HG02938 (cell line): ENCODE results near the gene ALCAM.

Experiments
- ATAC-seq: cut with Tn5 transposase; IDR thresholded peaks from one replicate; pipeline ENCODE4 v1.9.1; 2021; ENCODE audit warnings: mild to moderate bottlenecking, moderate library complexity; ENCODE audit not compliant: unreplicated experiment

ALCAM gene

DNA sequence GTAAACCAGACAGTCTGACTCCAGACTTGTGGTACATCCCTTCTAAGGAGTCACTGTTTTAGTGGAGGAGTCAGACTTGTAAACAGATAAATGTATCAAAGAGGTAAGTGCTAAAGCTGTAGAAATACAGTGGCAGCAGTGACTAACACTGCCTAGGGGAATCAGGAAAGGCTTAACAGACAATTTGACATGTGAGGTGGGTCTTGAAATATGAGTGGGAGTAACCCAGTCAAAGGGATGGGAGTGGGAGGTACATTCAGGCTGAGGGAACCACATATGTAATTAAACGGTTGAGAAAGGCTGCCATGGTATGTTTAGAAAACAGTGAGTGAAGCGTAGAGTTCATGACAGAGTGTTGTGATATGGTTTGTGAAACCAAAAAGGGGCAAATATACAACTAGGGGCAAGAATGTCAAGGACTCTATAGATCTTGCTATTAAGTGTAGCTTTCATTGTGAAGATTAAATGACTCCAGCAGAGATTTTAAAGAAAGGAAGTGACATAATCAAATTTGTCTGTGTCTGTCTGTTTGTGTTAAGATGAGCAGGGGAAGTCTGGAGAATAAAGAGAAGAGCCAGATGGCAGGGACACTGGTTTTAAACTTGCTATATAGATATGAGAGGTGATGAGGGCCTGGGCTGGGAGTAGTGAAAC is 11.2 kb upstream of the ALCAM start:
- no peak for ATAC-seq

GRCh38 chr3:105356396-105356795 is 10.3 kb upstream of the ALCAM start:
- ATAC-seq: no peak

- ATAC-seq: no peak
These were observed 9.7 kb upstream of the ALCAM start for GRCh38 chr3:105356988-105357387.

GRCh38 chr3:105359098-105359762 is 7.5 kb upstream of the ALCAM start:
- ATAC-seq: no peak

- ATAC-seq: no peak
These were observed 6.7 kb upstream of the ALCAM start for GRCh38 chr3:105360003-105360402.

DNA sequence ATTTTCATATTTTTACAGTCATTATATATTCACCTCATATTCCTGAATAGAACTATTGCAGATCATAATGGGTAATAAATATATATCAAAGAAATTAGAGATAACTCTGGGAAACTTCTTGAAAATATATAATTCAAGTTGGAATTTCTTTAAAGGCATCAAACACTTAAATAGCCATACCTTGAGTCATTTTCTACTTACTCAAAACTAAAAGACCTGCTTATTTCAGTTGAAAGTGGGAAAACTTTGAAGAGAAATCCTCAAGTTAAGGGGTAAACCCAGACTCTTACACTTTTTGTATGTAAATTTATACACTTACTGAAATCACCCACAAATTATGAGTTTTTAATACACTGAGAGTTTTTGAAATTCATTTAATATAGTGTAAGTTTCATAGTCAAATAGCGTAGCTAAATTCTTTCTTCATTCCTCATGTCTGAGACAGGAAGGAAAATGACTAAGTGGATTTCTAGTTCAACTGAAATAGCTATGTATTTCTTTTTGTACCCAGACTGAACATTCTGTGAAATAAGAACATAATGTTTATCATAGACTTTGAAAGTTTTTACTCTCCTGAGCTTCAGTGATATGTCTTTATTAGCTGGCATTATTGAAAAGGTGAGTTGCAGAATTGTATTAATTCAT is 4.6 kb upstream of the ALCAM start:
- ATAC-seq: no peak

DNA sequence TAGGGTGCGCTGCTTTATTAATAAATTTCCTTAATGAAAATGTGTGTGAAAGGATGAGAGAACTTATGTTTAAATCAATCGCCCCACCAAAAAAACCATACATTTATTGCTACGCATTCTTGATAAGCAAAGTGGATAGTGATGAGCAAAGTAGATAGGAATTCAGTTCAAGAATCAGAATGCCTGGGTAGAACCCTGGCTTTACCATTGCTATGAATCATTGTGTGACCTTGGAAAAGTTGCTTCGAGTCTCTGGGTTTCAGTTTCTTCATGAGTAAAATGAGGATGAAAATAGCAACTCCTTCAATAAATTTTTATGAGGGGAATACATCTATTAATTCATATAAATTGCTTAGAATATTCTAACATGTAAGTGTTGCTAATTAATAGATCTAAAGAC is 2.6 kb upstream of the ALCAM start:
- no peak for ATAC-seq

DNA sequence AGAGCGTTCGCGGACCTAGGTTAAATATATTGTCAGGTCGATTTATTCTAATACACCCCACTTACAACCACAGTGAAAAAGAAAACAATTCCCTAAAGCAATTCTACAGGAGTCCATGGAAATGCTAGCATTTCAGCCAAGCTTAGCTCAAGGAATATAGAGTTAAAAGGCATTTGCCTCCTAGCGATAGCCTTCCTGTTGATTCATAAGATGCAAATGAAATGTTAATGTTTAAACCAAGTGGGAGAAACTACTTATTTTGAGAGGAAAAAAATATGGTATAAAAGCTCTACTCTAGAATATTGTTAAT is 1.7 kb upstream of the ALCAM start:
- ATAC-seq: no peak

DNA sequence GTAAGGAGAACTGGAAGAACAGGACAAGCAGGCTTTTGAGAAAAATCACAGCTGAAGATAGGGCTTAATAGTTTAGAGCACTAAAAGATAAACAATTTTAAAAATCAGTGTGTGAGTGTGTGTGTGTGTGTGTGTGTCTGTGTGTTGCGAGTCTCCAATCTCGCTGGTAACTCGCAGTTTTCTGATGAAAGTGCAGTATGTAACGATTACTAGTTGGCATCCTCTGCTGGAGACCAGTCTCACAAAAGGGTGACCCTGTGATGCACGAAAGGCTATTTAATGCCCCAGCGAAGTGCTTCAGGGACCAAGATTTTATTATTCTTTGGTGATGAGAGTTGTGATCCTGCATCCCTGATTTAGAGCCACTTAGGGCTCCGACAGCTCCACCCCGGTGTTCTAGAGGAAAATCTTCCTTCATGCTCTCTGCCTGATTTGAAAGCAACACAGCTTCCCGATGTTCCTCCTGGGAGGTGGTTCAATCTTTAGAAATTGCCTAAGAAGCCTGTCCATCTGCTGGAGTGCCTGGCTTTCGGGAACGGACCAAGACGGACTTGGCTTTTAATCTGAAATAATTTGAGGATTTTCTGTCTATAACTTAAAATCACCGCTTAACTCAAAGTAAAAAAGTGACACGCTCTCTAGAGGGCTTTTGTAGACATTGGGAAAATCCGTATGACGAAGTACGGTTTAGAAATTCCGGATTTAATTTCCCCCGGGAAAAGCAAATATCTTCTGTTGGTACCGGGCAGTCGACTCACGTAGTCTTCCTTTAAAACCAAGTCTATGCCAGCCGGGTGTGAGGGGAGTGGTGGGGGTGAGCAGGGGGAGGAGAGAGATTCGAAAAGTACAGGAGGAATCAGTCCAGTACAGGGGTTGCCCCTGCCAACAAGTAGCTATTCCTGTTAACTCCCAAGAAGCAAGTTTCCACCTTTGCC is 1.1 kb upstream of the ALCAM start:
- ATAC-seq: no peak

DNA sequence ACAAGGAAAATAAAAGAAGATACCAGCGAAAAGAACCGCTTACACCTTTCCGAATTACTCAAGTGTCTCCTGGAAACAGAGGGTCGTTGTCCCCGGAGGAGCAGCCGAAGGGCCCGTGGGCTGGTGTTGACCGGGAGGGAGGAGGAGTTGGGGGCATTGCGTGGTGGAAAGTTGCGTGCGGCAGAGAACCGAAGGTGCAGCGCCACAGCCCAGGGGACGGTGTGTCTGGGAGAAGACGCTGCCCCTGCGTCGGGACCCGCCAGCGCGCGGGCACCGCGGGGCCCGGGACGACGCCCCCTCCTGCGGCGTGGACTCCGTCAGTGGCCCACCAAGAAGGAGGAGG is 325 bp downstream of the ALCAM start:
- ATAC-seq: no peak

- ATAC-seq: peak; percentile 26
These were observed 901 bp downstream of the ALCAM start for GRCh38 chr3:105367406-105368213.

GRCh38 chr3:105368566-105369499 is 2.1 kb downstream of the ALCAM start:
- peak; percentile 30 for ATAC-seq

DNA sequence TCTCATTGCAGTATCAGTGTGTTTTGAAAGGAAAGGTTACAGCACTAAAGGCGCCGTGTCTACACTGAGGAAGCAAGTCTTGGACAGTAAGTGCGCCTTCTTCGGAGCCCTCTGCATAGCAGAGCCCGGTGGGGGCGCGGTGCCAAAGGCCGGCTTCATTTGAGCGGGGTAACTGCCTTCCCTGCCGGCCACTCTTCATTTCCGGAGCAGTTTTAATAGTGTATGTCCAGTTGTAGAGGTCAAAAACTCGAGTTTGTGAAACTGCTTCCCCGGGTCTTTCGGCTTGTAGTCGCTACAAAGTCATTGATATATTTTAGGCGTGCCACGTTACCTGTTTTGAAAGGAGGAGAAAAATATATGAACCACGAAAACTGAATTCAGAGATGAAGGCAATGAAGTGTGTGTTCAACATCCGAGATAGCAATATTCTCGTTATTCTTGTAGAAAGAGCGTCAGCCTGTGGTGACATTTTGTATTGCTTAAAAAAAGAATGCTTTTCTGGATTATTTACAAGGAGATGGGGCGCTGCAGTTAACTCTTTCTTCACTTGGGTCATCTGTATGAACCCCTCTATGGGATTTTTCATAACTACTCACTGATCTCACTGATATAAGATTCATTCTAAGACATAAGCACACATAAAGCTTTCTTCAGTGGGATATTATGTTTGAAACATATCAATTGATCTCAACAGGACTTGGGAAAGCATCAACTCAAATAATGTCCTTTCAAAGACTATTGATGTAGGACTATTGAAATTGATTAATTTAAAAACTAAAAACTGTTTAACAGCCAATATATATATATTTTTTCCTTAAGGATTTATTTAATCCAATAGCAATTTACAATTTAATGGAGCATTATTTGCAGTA is 3.0 kb downstream of the ALCAM start:
- ATAC-seq: peak; percentile 19

DNA sequence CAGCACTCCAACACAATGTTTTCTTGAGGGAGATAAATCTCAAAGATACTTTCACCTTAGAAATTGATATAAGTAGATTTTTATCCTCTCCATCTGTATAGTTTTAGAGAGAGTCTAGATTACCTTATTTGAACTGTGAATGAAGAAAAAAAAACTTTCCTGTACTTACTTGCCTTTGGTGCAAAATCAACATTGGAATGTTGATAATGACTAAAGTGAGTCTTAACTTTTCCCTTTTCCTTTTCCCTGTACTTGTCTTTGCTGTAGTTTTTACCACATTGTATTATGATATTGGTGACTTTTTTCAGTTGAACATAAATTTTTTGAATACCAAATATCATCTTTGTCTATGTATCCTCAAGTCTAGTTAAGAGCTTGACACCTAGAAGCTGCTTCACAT is 6.7 kb downstream of the ALCAM start:
- ATAC-seq: no peak

DNA sequence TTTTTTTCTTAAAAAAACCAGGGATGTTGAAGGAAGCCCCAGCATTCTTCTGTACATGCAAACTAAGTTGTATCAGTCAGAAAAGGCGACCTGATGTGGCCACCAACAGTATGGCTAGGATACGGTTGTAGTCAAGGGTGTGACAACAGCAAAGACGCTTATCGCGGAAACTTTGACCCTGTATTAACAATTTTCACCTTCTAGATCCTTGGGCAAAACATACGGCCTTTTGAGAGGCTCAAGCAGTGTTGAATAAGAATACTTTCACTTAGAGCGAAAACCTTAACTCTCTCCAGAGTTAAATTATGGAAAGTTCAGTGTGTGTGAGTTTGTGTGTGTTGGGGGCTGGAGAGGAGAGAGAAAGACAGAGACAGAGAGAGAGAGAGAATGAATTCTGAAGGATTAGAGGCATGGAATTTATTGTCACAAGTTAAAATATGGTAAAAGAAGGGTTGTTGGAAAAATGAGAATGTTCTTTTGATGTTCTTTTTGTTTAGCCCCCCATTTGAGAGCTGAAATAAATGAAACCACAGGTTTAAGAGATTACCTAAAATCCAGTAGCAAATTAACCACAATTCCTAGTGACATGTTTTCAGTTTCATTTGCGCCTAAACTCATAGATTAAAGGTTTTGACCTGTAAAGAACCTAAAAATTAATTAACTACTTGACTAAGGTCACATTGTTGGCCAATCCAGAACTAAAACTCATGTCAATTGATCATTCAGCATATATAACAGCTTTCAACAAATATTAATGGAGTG is 9.2 kb downstream of the ALCAM start:
- peak; percentile 44 for ATAC-seq

DNA sequence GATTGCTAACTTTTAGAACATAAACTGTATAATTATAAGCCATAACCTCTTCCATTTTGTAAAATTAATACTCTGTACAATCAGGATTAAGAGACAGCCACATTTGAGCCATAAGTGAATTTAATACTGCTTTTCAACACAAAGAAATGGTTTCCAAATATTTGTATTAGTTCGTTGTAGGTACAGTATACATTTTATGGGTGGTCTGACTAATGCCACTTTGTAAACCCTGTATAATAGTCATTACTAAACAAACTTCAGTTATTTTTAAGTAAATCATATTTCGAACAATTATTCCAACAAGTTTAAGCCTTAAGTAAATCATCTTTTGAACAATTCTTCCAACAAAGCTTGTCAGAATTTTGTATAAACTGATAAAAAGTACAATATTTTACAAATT is 11.0 kb downstream of the ALCAM start:
- ATAC-seq: no peak

- no peak for ATAC-seq
These were observed 18.5 kb downstream of the ALCAM start for GRCh38 chr3:105385179-105385578.
